Tibial nerve (tissue), 4 donors: ENCODE results near the gene TMEM178B.

Source experiments
- CTCF ChIP-seq, 5 experiments: fragments of 200-600 bp in 3 of 5; fragments of 450-650 bp in 2 of 5; sonication (generic) in 3 of 5; IDR thresholded peaks; one replicate each; pipeline ENCODE4 v1.5.1; 2016 to 2019; ENCODE audit warnings: antibody characterized with exemption in 5 of 5, mild to moderate bottlenecking in 3 of 5, moderate library complexity in 2 of 5
- EP300 ChIP-seq, 2 donors: sonication (generic); formaldehyde crosslinking; IDR thresholded peaks; one replicate each; pipeline ENCODE4 v1.6.1; 2017; ENCODE audit warnings: antibody characterized with exemption in 2 of 2, mild to moderate bottlenecking in 1 of 2

- TF ChIP-seq CTCF (IDR thresholded peaks at IDR 0.05) (no peak), EP300 (IDR thresholded peaks at IDR 0.05) (no peak)
Observed at GRCh38 chr7:141295367-141295895, 221.6 kb downstream of the TMEM178B start.
